SU-DHL-6 (cell line): ENCODE results near the gene ATP6V0C.
"Not testable (repeated sequence)": the region's sequence is repeated elsewhere in the genome, so short reads cannot be mapped to it uniquely, and the experiment has no call there.

Experiments
- H2AFZ ChIP-seq: fragments of 200-600 bp; sonication (generic); 2 replicates; pipeline ENCODE4 v1.6.1; 2014; ENCODE audit warnings: low read depth, mild to moderate bottlenecking, moderate library complexity, mixed read lengths, antibody characterized with exemption, low read length; ENCODE audit not compliant: severe bottlenecking
- H3F3A ChIP-seq: fragments of 200-600 bp; shearing (Covaris generic); 2 replicates; pipeline ENCODE4 v1.6.0; 2016; ENCODE audit warnings: antibody characterized with exemption, mild to moderate bottlenecking; ENCODE audit not compliant: insufficient read depth
- H3K27ac ChIP-seq: fragments of 200-600 bp; sonication (generic); 2 replicates; pipeline ENCODE4 v1.5.1; 2016; ENCODE audit warnings: low read depth, mild to moderate bottlenecking, low read length, moderate library complexity, mixed read lengths
- H3K27me3 ChIP-seq: fragments of 200-600 bp; sonication (generic), shearing (Covaris generic); 2 replicates; pipeline ENCODE4 v1.6.0; 2014; ENCODE audit warnings: mild to moderate bottlenecking, low read length
- H3K36me3 ChIP-seq: fragments of 200-600 bp; sonication (generic); 2 replicates; pipeline ENCODE4 v1.6.1; 2014; ENCODE audit warnings: mild to moderate bottlenecking, low read length, mixed read lengths
- H3K4me2 ChIP-seq: fragments of 300-600, 200-600 bp; shearing (Covaris generic), sonication (generic); 2 replicates; pipeline ENCODE4 v1.6.0; 2014; ENCODE audit warnings: low read length, low read depth, mild to moderate bottlenecking; ENCODE audit not compliant: poor library complexity, severe bottlenecking
- H3K4me3 ChIP-seq: fragments of 200-600 bp; sonication (generic); 2 replicates; pipeline ENCODE4 v1.5.1; 2014; ENCODE audit warnings: antibody characterized with exemption, low read length, mild to moderate bottlenecking, mixed read lengths; ENCODE audit not compliant: insufficient read depth, poor library complexity, severe bottlenecking
- H3K79me2 ChIP-seq: fragments of 200-600 bp; sonication (generic); 2 replicates; pipeline ENCODE4 v1.6.1; 2014; ENCODE audit warnings: mild to moderate bottlenecking, low read length, moderate library complexity; ENCODE audit not compliant: insufficient read depth
- H3K9ac ChIP-seq: fragments of 200-600 bp; sonication (generic); 2 replicates; pipeline ENCODE4 v1.7.0; 2014; ENCODE audit warnings: mild to moderate bottlenecking, low read length
- H3K9me2 ChIP-seq: fragments of 200-600 bp; sonication (generic); replicated peaks from 2 replicates; pipeline ENCODE4 v1.6.1; 2014; ENCODE audit warnings: low read length; ENCODE audit not compliant: insufficient read depth
- H3K9me3 ChIP-seq: fragments of 200-600 bp; sonication (generic); 2 replicates; pipeline ENCODE4 v1.6.1; 2014; ENCODE audit warnings: low read length, mixed read lengths; ENCODE audit not compliant: insufficient read depth
- H4K20me1 ChIP-seq: fragments of 200-600 bp; sonication (generic); 2 replicates; pipeline ENCODE4 v1.6.1; 2014; ENCODE audit warnings: low read depth, mild to moderate bottlenecking, antibody characterized with exemption, low read length, moderate library complexity, mixed read lengths
- CTCF ChIP-seq: fragments of 200-600 bp; sonication (generic); IDR thresholded peaks from one replicate; pipeline ENCODE4 v1.5.1; 2017; ENCODE audit warnings: antibody characterized with exemption, mild to moderate bottlenecking, low read length, moderate library complexity; ENCODE audit not compliant: insufficient read depth, poor library complexity, severe bottlenecking
- EZH2phosphoT487 ChIP-seq: fragments of 200-600 bp; sonication (generic), shearing (Covaris generic); conservative IDR thresholded peaks from 2 replicates; pipeline ENCODE4 v1.6.1; 2018; ENCODE audit warnings: mild to moderate bottlenecking, antibody characterized with exemption, low read length, moderate library complexity, mixed read lengths

Gene ATP6V0C

GRCh38 chr16:2478279-2478678, 35.5 kb upstream of the ATP6V0C start:
- no peak overlapping the region for H3K4me3 ChIP-seq
- peaks cover 2% of the 10 kb centered on the region; the same call in 1 of the 2 replicates for H3F3A ChIP-seq
- H3K9ac ChIP-seq = no peak overlapping the region
- H2AFZ ChIP-seq = no peak overlapping the region
- no peak for TF ChIP-seq CTCF
- TF ChIP-seq EZH2phosphoT487 = no peak
- H3K27me3 ChIP-seq = no peaks in the 10 kb centered on the region
- no peaks in the 10 kb centered on the region for H3K9me3 ChIP-seq
- no peak overlapping the region for H3K4me2 ChIP-seq
- H3K27ac ChIP-seq = no peak overlapping the region
- H3K36me3 ChIP-seq = no peaks in the 10 kb centered on the region
- no peaks in the 10 kb centered on the region; the same call in 1 of the 2 replicates for H4K20me1 ChIP-seq
- no peaks in the 10 kb centered on the region for H3K9me2 ChIP-seq
- H3K79me2 ChIP-seq = no peaks in the 10 kb centered on the region

GRCh38 chr16:2479996-2480395, 33.8 kb upstream of the ATP6V0C start:
- H3K4me3 ChIP-seq, H2AFZ ChIP-seq, H3F3A ChIP-seq, H3K27ac ChIP-seq, H3K36me3 ChIP-seq, H3K4me2 ChIP-seq, H3K9me2 ChIP-seq, H3K9me3 ChIP-seq, H4K20me1 ChIP-seq, H3K9ac ChIP-seq, H3K79me2 ChIP-seq, H3K27me3 ChIP-seq: not testable (repeated sequence)

GRCh38 chr16:2480948-2481347, 32.8 kb upstream of the ATP6V0C start:
- no peak overlapping the region for H3K4me3 ChIP-seq
- H3K9ac ChIP-seq = no peak overlapping the region
- H3K79me2 ChIP-seq = no peaks in the 10 kb centered on the region
- no peaks in the 10 kb centered on the region for H3K9me2 ChIP-seq
- no peak for TF ChIP-seq EZH2phosphoT487
- no peak overlapping the region for H3K27ac ChIP-seq
- no peaks in the 10 kb centered on the region for H3K9me3 ChIP-seq
- no peak overlapping the region for H2AFZ ChIP-seq
- H4K20me1 ChIP-seq = no peaks in the 10 kb centered on the region; the same call in 1 of the 2 replicates
- H3K36me3 ChIP-seq = no peaks in the 10 kb centered on the region
- no peak overlapping the region for H3K4me2 ChIP-seq
- H3F3A ChIP-seq = no peaks in the 10 kb centered on the region
- H3K27me3 ChIP-seq = no peaks in the 10 kb centered on the region

- H3F3A ChIP-seq = no peaks in the 10 kb centered on the region
- no peak overlapping the region for H3K9ac ChIP-seq
- TF ChIP-seq CTCF = no peak
- no peak for TF ChIP-seq EZH2phosphoT487
- no peaks in the 10 kb centered on the region for H3K27me3 ChIP-seq
- no peak overlapping the region for H3K27ac ChIP-seq
- no peak overlapping the region for H2AFZ ChIP-seq
- H4K20me1 ChIP-seq = no peaks in the 10 kb centered on the region
- no peaks in the 10 kb centered on the region for H3K36me3 ChIP-seq
- no peaks in the 10 kb centered on the region for H3K9me2 ChIP-seq
- no peaks in the 10 kb centered on the region for H3K9me3 ChIP-seq
- no peaks in the 10 kb centered on the region for H3K79me2 ChIP-seq
- H3K4me3 ChIP-seq = no peak overlapping the region
- no peak overlapping the region for H3K4me2 ChIP-seq
These were observed 32.1 kb upstream of the ATP6V0C start for GRCh38 chr16:2481676-2482075.
